IMR-90 (cell line): Measurements from ENCODE around the gene TICAM2. TPM values are rescaled to one million over a fixed set of nuclear protein-coding genes. Genes with fewer than 3 reads are reported as not detected.
A peak's percentile ranks its signal among the peaks of the same experiment; 100 is the strongest.

ENCODE experiments used
- ATAC-seq: fragments of 200-7000 bp; cut with Tn5 transposase; 2 replicates; pipeline ENCODE4 v1.9.1; 2020; ENCODE audit warnings: low read depth, mild to moderate bottlenecking, moderate library complexity
- BruUV-seq: library from RNA; stranded (reverse); fragments of 400-500 nt; replicated peaks from 2 replicates; lab custom pipeline; 2021; lab: Mats Ljungman, UMichigan
- CTCF ChIA-PET: fragments of 300-600 bp; formaldehyde crosslinking; extraction: SDS; loops from one replicate; lab custom pipeline; 2021; ENCODE audit warnings: antibody characterized with exemption; lab: Yijun Ruan, JAX
- POLR2A ChIA-PET: fragments of 300-600 bp; sonication (Branson Sonifier 250); formaldehyde crosslinking; loops from one replicate; lab custom pipeline; 2022; ENCODE audit warnings: antibody characterized with exemption; ENCODE audit not compliant: unreplicated experiment; lab: Charles Lee
- DNase-seq: peaks from one replicate; pipeline ENCODE4 v3.0.0; 2013
- H2AFZ ChIP-seq: replicated peaks from 2 replicates; pipeline ENCODE3; 2013; ENCODE audit warnings: low read length, mild to moderate bottlenecking; ENCODE audit not compliant: poor library complexity
- H2AK5ac ChIP-seq: 2 replicates; pipeline ENCODE4 v1.6.1; 2013; ENCODE audit warnings: low read depth, low read length, inconsistent platforms
- H2AK9ac ChIP-seq: replicated peaks from 2 replicates; pipeline ENCODE3; 2013; ENCODE audit warnings: mild to moderate bottlenecking, low read depth, low read length, moderate library complexity; ENCODE audit not compliant: poor library complexity
- H2BK120ac ChIP-seq: 2 replicates; pipeline ENCODE4 v1.6.1; 2013; ENCODE audit warnings: low read depth, low read length, inconsistent platforms
- H2BK15ac ChIP-seq: 3 replicates; pipeline ENCODE4 v1.6.1; 2013; ENCODE audit warnings: low read depth, low read length, inconsistent platforms
- H2BK20ac ChIP-seq: 2 replicates; pipeline ENCODE4 v1.6.1; 2013; ENCODE audit warnings: low read depth, mild to moderate bottlenecking, inconsistent platforms, low read length, moderate library complexity
- H2BK5ac ChIP-seq: 2 replicates; pipeline ENCODE4 v1.6.1; 2013; ENCODE audit warnings: mild to moderate bottlenecking, low read depth, low read length, inconsistent platforms; ENCODE audit not compliant: poor library complexity, severe bottlenecking
- H3K14ac ChIP-seq: replicated peaks from 2 replicates; pipeline ENCODE4 v1.6.1; 2013; ENCODE audit warnings: low read depth, low read length, inconsistent platforms
- H3K18ac ChIP-seq: 2 replicates; pipeline ENCODE4 v1.6.1; 2013; ENCODE audit warnings: low read depth, low read length, control low read depth
- H3K23ac ChIP-seq: 2 replicates; pipeline ENCODE4 v1.6.1; 2013; ENCODE audit warnings: low read depth, low read length, inconsistent platforms
- H3K27ac ChIP-seq: 2 replicates; pipeline ENCODE4 v1.5.1; 2013; ENCODE audit warnings: mild to moderate bottlenecking, control low read depth, low read length; ENCODE audit not compliant: insufficient read depth
- H3K27me3 ChIP-seq: 2 replicates; pipeline ENCODE4 v1.6.1; 2013; ENCODE audit warnings: low read length; ENCODE audit not compliant: control insufficient read depth, insufficient read depth
- H3K36me3 ChIP-seq: 2 replicates; pipeline ENCODE4 v1.6.1; 2013; ENCODE audit warnings: low read length, mixed read lengths; ENCODE audit not compliant: control insufficient read depth, insufficient read depth
- H3K4ac ChIP-seq: 2 replicates; pipeline ENCODE4 v1.6.1; 2013; ENCODE audit warnings: low read depth, low read length, inconsistent platforms
- H3K4me1 ChIP-seq: 2 replicates; pipeline ENCODE4 v1.6.1; 2013; ENCODE audit warnings: low read length, mixed read lengths; ENCODE audit not compliant: control insufficient read depth, insufficient read depth
- H3K4me2 ChIP-seq: 2 replicates; pipeline ENCODE4 v1.6.1; 2013; ENCODE audit warnings: low read depth, mild to moderate bottlenecking, control low read depth, low read length, moderate library complexity
- H3K4me3 ChIP-seq: 2 replicates; pipeline ENCODE4 v1.5.1; 2013; ENCODE audit warnings: low read depth, mild to moderate bottlenecking, control low read depth, low read length, moderate library complexity; ENCODE audit not compliant: insufficient read depth
- H3K56ac ChIP-seq: 2 replicates; pipeline ENCODE4 v1.6.1; 2013; ENCODE audit warnings: low read length, inconsistent platforms; ENCODE audit not compliant: insufficient read depth; ENCODE audit errors: extremely low read depth
- H3K79me1 ChIP-seq, 2 experiments: 2 replicates each; pipeline ENCODE4 v1.6.1; 2013; ENCODE audit warnings: low read length in 2 of 2, inconsistent platforms in 1 of 2, low read depth in 1 of 2
- H3K9ac ChIP-seq: 2 replicates; pipeline ENCODE4 v1.6.1; 2013; ENCODE audit warnings: low read depth, low read length, control low read depth
- H3K9me1 ChIP-seq: 2 replicates; pipeline ENCODE4 v1.6.1; 2013; ENCODE audit warnings: low read length, inconsistent platforms; ENCODE audit not compliant: insufficient read depth
- H3K9me3 ChIP-seq: 2 replicates; pipeline ENCODE4 v1.6.1; 2013; ENCODE audit warnings: low read length; ENCODE audit not compliant: control insufficient read depth, insufficient read depth
- H4K20me1 ChIP-seq: 2 replicates; pipeline ENCODE4 v1.6.1; 2013; ENCODE audit warnings: low read length, inconsistent platforms; ENCODE audit not compliant: insufficient read depth
- H4K5ac ChIP-seq: 2 replicates; pipeline ENCODE4 v1.6.1; 2013; ENCODE audit warnings: mild to moderate bottlenecking, low read depth, low read length, control low read depth
- H4K8ac ChIP-seq, 2 experiments: 2 replicates each; pipeline ENCODE4 v1.6.1; 2013; ENCODE audit warnings: low read depth in 2 of 2, low read length in 2 of 2, control low read depth in 1 of 2, inconsistent platforms in 1 of 2
- H4K91ac ChIP-seq: 2 replicates; pipeline ENCODE4 v1.6.1; 2013; ENCODE audit warnings: low read depth, low read length, inconsistent platforms; ENCODE audit not compliant: insufficient read depth
- BHLHE40 ChIP-seq: fragments of 150-350 bp; IDR thresholded peaks from 2 replicates; pipeline ENCODE4 v1.6.1; 2016; ENCODE audit warnings: mild to moderate bottlenecking, low read depth, low read length
- CEBPB ChIP-seq: IDR thresholded peaks from 2 replicates; pipeline ENCODE4 v1.6.1; 2012; ENCODE audit warnings: low read depth, low read length, improper control_type of control experiment
- CHD1 ChIP-seq: IDR thresholded peaks from 2 replicates; pipeline ENCODE4 v1.6.1; 2012; ENCODE audit warnings: low read depth, low read length, improper control_type of control experiment
- MAFK ChIP-seq: IDR thresholded peaks from 2 replicates; pipeline ENCODE4 v1.6.1; 2012; ENCODE audit warnings: low read depth, low read length, improper control_type of control experiment
- MAZ ChIP-seq: IDR thresholded peaks from 2 replicates; pipeline ENCODE4 v1.6.1; 2012; ENCODE audit warnings: low read depth, mild to moderate bottlenecking, low read length, improper control_type of control experiment, moderate library complexity, borderline replicate concordance
- NFE2L2 ChIP-seq: fragments of 150-350 bp; IDR thresholded peaks from 2 replicates; pipeline ENCODE4 v1.6.1; 2016; ENCODE audit warnings: low read depth, mild to moderate bottlenecking, low read length
- POLR2A ChIP-seq: IDR thresholded peaks from 2 replicates; pipeline ENCODE4 v1.6.1; 2012; ENCODE audit warnings: mild to moderate bottlenecking, low read depth, low read length
- RAD21 ChIP-seq: IDR thresholded peaks from 2 replicates; pipeline ENCODE4 v1.6.1; 2012; ENCODE audit warnings: low read length, improper control_type of control experiment
- RCOR1 ChIP-seq: IDR thresholded peaks from 2 replicates; pipeline ENCODE4 v1.6.1; 2012; ENCODE audit warnings: mild to moderate bottlenecking, low read length, improper control_type of control experiment; ENCODE audit not compliant: insufficient replicate concordance
- SMC3 ChIP-seq: fragments of 150-350 bp; IDR thresholded peaks from 2 replicates; pipeline ENCODE4 v1.6.1; 2016; ENCODE audit warnings: low read depth, mild to moderate bottlenecking, antibody characterized with exemption, low read length, moderate library complexity
- WGBS, 2 experiments: methylation state at CpG; one replicate each; pipeline versions ENCODE4 v1.1.5 to v1.1.7; 2013; ENCODE audit warnings: missing lambda C conversion rate in 2 of 2; ENCODE audit not compliant: insufficient read length in 1 of 2; ENCODE audit errors: extremely low coverage in 2 of 2; 5-methylcytosine and 5-hydroxymethylcytosine counted together
- dilution Hi-C: fragments of 300-500 bp; cut with HindIII; formaldehyde crosslinking; loops from one replicate; pipeline ENCODE4 v1.14.3; 2018; ENCODE audit warnings: low sequenced_read_pairs; ENCODE audit not compliant: unreplicated experiment
- in situ Hi-C: fragments of 300-500 bp; cut with MboI; formaldehyde crosslinking; loops from 3 replicates; pipeline ENCODE4 v1.14.3; 2019; ENCODE audit warnings: low sequenced_read_pairs, inconsistent platforms, mixed read lengths
- intact Hi-C: fragments of 100-400 bp; cut with micrococcal nuclease; formaldehyde crosslinking; loops from 2 replicates; pipeline ENCODE4 v1.10.0; 2022
- polyA plus RNA-seq, 3 experiments: library from polyadenylated mRNA; depleted of rRNA; stranded (reverse); fragments of >200 nt; gene quantifications; 2 replicates each; pipeline ENCODE4 v1.2.3, GENCODE V29; 2012; ENCODE audit warnings: low replicate concordance in 1 of 3
- total RNA-seq: library from RNA; depleted of rRNA; stranded (reverse); fragments of >200 nt; gene quantifications from 2 replicates; pipeline ENCODE4 v1.2.3, GENCODE V29; 2012
- TF ChIP-seq, protein P1 (sequence below): fragments of 150-350 bp; IDR thresholded peaks from 2 replicates; pipeline ENCODE4 v1.6.1; 2016; ENCODE audit warnings: low read depth, mild to moderate bottlenecking, low read length, moderate library complexity, borderline replicate concordance
- TF ChIP-seq, protein P2 (sequence below): conservative IDR thresholded peaks from 2 replicates; pipeline ENCODE4 v1.5.1; 2012; ENCODE audit warnings: mild to moderate bottlenecking, low read depth, low read length, improper control_type of control experiment
- TF ChIP-seq, protein P3 (sequence below): fragments of 150-350 bp; IDR thresholded peaks from 2 replicates; pipeline ENCODE4 v1.6.1; 2017; ENCODE audit warnings: mild to moderate bottlenecking, antibody characterized with exemption, low read length, low read depth

The TICAM2 gene
- total and polyA plus RNA-seq, 2 of the 4 experiments (the other 2 are of a cell fraction), result 2.9 to 4.3 TPM

- Histone ChIP-seq H3K9me3 (no peaks in the 10 kb centered on the region), H3K9me1 (peaks cover 2% of the 10 kb centered on the region), H3K36me3 (peaks cover 8% of the 10 kb centered on the region), H3K56ac (no peak overlapping the region), H4K91ac (no peak overlapping the region), H3K4me2 (0 out of 2 replicates have a peak overlapping the region, but pooled peaks have one; percentile 4), H3K4ac (no peak overlapping the region), H3K14ac (no peak overlapping the region), H3K27me3 (no peaks in the 10 kb centered on the region), H2BK120ac (no peak overlapping the region), H2BK15ac (no peak overlapping the region), H3K4me3 (no peak overlapping the region), H3K27ac (no peak overlapping the region), H2AFZ (no peak overlapping the region), H4K5ac (no peak overlapping the region), H2BK20ac (no peak overlapping the region), H3K4me1 (peaks cover 4% of the 10 kb centered on the region; the same call in 1 of the 2 replicates), H2AK9ac (no peak overlapping the region), H3K79me1 (peaks cover 5 to 34% of the 10 kb centered on the region in 2 experiments; a peak in 3 of 4 replicates), H4K20me1 (peaks cover 47% of the 10 kb centered on the region; the same call in 1 of the 2 replicates), H3K23ac (no peak overlapping the region), H3K9ac (no peak overlapping the region), H2AK5ac (no peak overlapping the region), H3K18ac (no peak overlapping the region), H2BK5ac (no peak overlapping the region), H4K8ac (no peak overlapping the region)
- TF ChIP-seq RAD21, result no peak
- no peak for TF ChIP-seq SMC3
- TF ChIP-seq MAFK, result no peak
- TF ChIP-seq MAZ, result no peak
- TF ChIP-seq, protein P1, sequence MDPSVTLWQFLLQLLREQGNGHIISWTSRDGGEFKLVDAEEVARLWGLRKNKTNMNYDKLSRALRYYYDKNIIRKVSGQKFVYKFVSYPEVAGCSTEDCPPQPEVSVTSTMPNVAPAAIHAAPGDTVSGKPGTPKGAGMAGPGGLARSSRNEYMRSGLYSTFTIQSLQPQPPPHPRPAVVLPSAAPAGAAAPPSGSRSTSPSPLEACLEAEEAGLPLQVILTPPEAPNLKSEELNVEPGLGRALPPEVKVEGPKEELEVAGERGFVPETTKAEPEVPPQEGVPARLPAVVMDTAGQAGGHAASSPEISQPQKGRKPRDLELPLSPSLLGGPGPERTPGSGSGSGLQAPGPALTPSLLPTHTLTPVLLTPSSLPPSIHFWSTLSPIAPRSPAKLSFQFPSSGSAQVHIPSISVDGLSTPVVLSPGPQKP, result no peak
- no peak for TF ChIP-seq BHLHE40
- TF ChIP-seq, protein P2, sequence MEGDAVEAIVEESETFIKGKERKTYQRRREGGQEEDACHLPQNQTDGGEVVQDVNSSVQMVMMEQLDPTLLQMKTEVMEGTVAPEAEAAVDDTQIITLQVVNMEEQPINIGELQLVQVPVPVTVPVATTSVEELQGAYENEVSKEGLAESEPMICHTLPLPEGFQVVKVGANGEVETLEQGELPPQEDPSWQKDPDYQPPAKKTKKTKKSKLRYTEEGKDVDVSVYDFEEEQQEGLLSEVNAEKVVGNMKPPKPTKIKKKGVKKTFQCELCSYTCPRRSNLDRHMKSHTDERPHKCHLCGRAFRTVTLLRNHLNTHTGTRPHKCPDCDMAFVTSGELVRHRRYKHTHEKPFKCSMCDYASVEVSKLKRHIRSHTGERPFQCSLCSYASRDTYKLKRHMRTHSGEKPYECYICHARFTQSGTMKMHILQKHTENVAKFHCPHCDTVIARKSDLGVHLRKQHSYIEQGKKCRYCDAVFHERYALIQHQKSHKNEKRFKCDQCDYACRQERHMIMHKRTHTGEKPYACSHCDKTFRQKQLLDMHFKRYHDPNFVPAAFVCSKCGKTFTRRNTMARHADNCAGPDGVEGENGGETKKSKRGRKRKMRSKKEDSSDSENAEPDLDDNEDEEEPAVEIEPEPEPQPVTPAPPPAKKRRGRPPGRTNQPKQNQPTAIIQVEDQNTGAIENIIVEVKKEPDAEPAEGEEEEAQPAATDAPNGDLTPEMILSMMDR, result no peak
- no peak for TF ChIP-seq RCOR1
- no peak for TF ChIP-seq CEBPB
- TF ChIP-seq CHD1, result no peak
- TF ChIP-seq NFE2L2, result no peak
- TF ChIP-seq, protein P3, sequence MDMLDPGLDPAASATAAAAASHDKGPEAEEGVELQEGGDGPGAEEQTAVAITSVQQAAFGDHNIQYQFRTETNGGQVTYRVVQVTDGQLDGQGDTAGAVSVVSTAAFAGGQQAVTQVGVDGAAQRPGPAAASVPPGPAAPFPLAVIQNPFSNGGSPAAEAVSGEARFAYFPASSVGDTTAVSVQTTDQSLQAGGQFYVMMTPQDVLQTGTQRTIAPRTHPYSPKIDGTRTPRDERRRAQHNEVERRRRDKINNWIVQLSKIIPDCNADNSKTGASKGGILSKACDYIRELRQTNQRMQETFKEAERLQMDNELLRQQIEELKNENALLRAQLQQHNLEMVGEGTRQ, result no peak
- TF ChIP-seq POLR2A, result no peak
- no CpG with 5 or more reads among the region's 1 CpG for WGBS, 2 experiments
- no TSS peak for BruUV-seq
- ChIA-PET POLR2A (no interaction called here), CTCF (no interaction called here)
- dilution Hi-C loops, result no loop called here
- in situ Hi-C loops, result no loop called here
- intact Hi-C loops, result no loop called here
- no peak for ATAC-seq
- DNase-seq, result no peak
These were observed 70.4 kb downstream of the TICAM2 start for GRCh38 chr5:115531787-115532367.
